Mesendoderm (in vitro differentiated cells): ENCODE results near the gene TMEM229B.

Experiments used
- DNase-seq: peaks from one replicate; pipeline ENCODE4 v3.0.0; 2013
- H2AK5ac ChIP-seq: 2 replicates; pipeline ENCODE4 v1.6.1; 2013; ENCODE audit warnings: low read length, inconsistent platforms
- H2BK120ac ChIP-seq: 2 replicates; pipeline ENCODE4 v1.6.1; 2013; ENCODE audit warnings: low read depth, mild to moderate bottlenecking, low read length, moderate library complexity, mixed read lengths
- H2BK15ac ChIP-seq: replicated peaks from 2 replicates; pipeline ENCODE4 v1.6.1; 2013; ENCODE audit warnings: low read depth, mild to moderate bottlenecking, moderate library complexity
- H2BK5ac ChIP-seq: 2 replicates; pipeline ENCODE4 v1.6.1; 2013; ENCODE audit warnings: low read length, inconsistent platforms
- H3K18ac ChIP-seq: 2 replicates; pipeline ENCODE4 v1.6.1; 2013; ENCODE audit warnings: mild to moderate bottlenecking, low read length, mixed read lengths
- H3K23ac ChIP-seq: one replicate; pipeline ENCODE4 v1.6.1; 2013; ENCODE audit warnings: low read length
- H3K27ac ChIP-seq: 2 replicates; pipeline ENCODE4 v1.5.1; 2013; ENCODE audit warnings: low read depth, mild to moderate bottlenecking, inconsistent platforms, low read length, moderate library complexity
- H3K27me3 ChIP-seq: 2 replicates; pipeline ENCODE4 v1.6.1; 2013; ENCODE audit warnings: low read length, control low read depth, mild to moderate bottlenecking, inconsistent platforms; ENCODE audit not compliant: insufficient read depth, poor library complexity
- H3K36me3 ChIP-seq: 2 replicates; pipeline ENCODE4 v1.6.1; 2013; ENCODE audit warnings: low read length, inconsistent platforms; ENCODE audit not compliant: control insufficient read depth, insufficient read depth
- H3K4ac ChIP-seq: one replicate; pipeline ENCODE4 v1.6.1; 2013; ENCODE audit warnings: low read depth, mild to moderate bottlenecking, low read length, moderate library complexity
- H3K4me1 ChIP-seq: 2 replicates; pipeline ENCODE4 v1.6.1; 2013; ENCODE audit warnings: low read depth, low read length, inconsistent platforms; ENCODE audit not compliant: control insufficient read depth
- H3K4me2 ChIP-seq: 2 replicates; pipeline ENCODE4 v1.6.1; 2013; ENCODE audit warnings: low read length
- H3K4me3 ChIP-seq: 2 replicates; pipeline ENCODE4 v1.5.1; 2013; ENCODE audit warnings: mild to moderate bottlenecking, low read length
- H3K56ac ChIP-seq: one replicate; pipeline ENCODE4 v1.6.1; 2013; ENCODE audit warnings: low read length
- H3K79me1 ChIP-seq: 2 replicates; pipeline ENCODE4 v1.6.1; 2013; ENCODE audit warnings: low read length, inconsistent platforms
- H3K79me2 ChIP-seq: 2 replicates; pipeline ENCODE4 v1.6.1; 2013; ENCODE audit warnings: mild to moderate bottlenecking, low read length; ENCODE audit not compliant: control insufficient read depth, insufficient read depth
- H3K9ac ChIP-seq: 2 replicates; pipeline ENCODE4 v1.6.1; 2013; ENCODE audit warnings: low read length, inconsistent platforms
- H4K5ac ChIP-seq: one replicate; pipeline ENCODE4 v1.6.1; 2013; ENCODE audit warnings: low read length
- H4K8ac ChIP-seq: one replicate; pipeline ENCODE4 v1.6.1; 2013; ENCODE audit warnings: low read depth, mild to moderate bottlenecking, control low read depth, low read length, moderate library complexity
- WGBS: extraction: QIAGEN DNeasy Blood & Tissue Kit; methylation state at CpG from one replicate; pipeline ENCODE4 v1.1.7; 2013; ENCODE audit warnings: low lambda C conversion rate, missing lambda C conversion rate; ENCODE audit not compliant: insufficient coverage; ENCODE audit errors: extremely low coverage; 5-methylcytosine and 5-hydroxymethylcytosine counted together

Gene TMEM229B

GRCh38 chr14:67485501-67486095, 2.9 kb downstream of the TMEM229B start:
- Histone ChIP-seq H3K9ac (no peak overlapping the region), H2AK5ac (no peak overlapping the region), H3K4me3 (no peak overlapping the region), H3K18ac (no peak overlapping the region), H2BK15ac (no peak overlapping the region), H3K79me2 (no peaks in the 10 kb centered on the region), H4K5ac (no peak overlapping the region), H3K4me1 (no peaks in the 10 kb centered on the region), H3K56ac (no peak overlapping the region), H2BK120ac (no peak overlapping the region), H3K4ac (no peak overlapping the region), H3K27me3 (no peaks in the 10 kb centered on the region), H3K79me1 (no peaks in the 10 kb centered on the region), H4K8ac (no peak overlapping the region), H3K23ac (no peak overlapping the region), H3K36me3 (no peaks in the 10 kb centered on the region), H3K4me2 (no peak overlapping the region), H2BK5ac (no peak overlapping the region), H3K27ac (no peak overlapping the region)
- peak; percentile 70 for DNase-seq
- WGBS = no CpG with 5 or more reads among the region's 4 CpGs

- Histone ChIP-seq H3K27ac (no peak overlapping the region), H3K79me1 (no peaks in the 10 kb centered on the region), H2AK5ac (no peak overlapping the region), H4K5ac (no peak overlapping the region), H2BK5ac (no peak overlapping the region), H4K8ac (no peak overlapping the region), H3K56ac (peak overlapping the region; percentile 25), H3K4ac (no peak overlapping the region), H3K9ac (no peak overlapping the region), H2BK120ac (no peak overlapping the region), H2BK15ac (no peak overlapping the region), H3K18ac (no peak overlapping the region), H3K4me3 (no peak overlapping the region), H3K4me1 (no peaks in the 10 kb centered on the region), H3K36me3 (no peaks in the 10 kb centered on the region), H3K27me3 (no peaks in the 10 kb centered on the region), H3K23ac (no peak overlapping the region), H3K79me2 (no peaks in the 10 kb centered on the region), H3K4me2 (no peak overlapping the region)
- no peak for DNase-seq
- WGBS = no CpG with 5 or more reads among the region's 8 CpGs
Observed at GRCh38 chr14:67483579-67484285, 4.8 kb downstream of the TMEM229B start.

- no peak overlapping the region for H2BK15ac ChIP-seq
- H2AK5ac ChIP-seq = no peak overlapping the region
- H3K4me1 ChIP-seq = no peaks in the 10 kb centered on the region
- WGBS = no CpG with 5 or more reads among the region's 8 CpGs
- H3K4me3 ChIP-seq = no peak overlapping the region
- H3K23ac ChIP-seq = no peak overlapping the region
- no peaks in the 10 kb centered on the region for H3K79me2 ChIP-seq
- no peak overlapping the region for H2BK120ac ChIP-seq
- no peaks in the 10 kb centered on the region for H3K36me3 ChIP-seq
- no peak overlapping the region for H4K5ac ChIP-seq
- H4K8ac ChIP-seq = no peak overlapping the region
- no peaks in the 10 kb centered on the region for H3K79me1 ChIP-seq
- no peaks in the 10 kb centered on the region for H3K27me3 ChIP-seq
- H3K9ac ChIP-seq = no peak overlapping the region
- H3K27ac ChIP-seq = no peak overlapping the region
- no peak overlapping the region for H3K4me2 ChIP-seq
- H2BK5ac ChIP-seq = no peak overlapping the region
- H3K4ac ChIP-seq = no peak overlapping the region
- H3K56ac ChIP-seq = no peak overlapping the region
- DNase-seq = no peak
- H3K18ac ChIP-seq = no peak overlapping the region
Observed at GRCh38 chr14:67482231-67483164, 6.0 kb downstream of the TMEM229B start.

GRCh38 chr14:67480011-67480410, 8.5 kb downstream of the TMEM229B start:
- no CpG with 5 or more reads among the region's 9 CpGs for WGBS
- Histone ChIP-seq H3K79me1 (no peaks in the 10 kb centered on the region), H3K18ac (no peak overlapping the region)

GRCh38 chr14:67478800-67479084, 9.8 kb downstream of the TMEM229B start:
- Histone ChIP-seq H2BK5ac (no peak overlapping the region), H3K4me3 (no peak overlapping the region), H3K27ac (no peak overlapping the region), H3K4me1 (no peaks in the 10 kb centered on the region), H3K27me3 (no peaks in the 10 kb centered on the region), H3K56ac (no peak overlapping the region), H2AK5ac (no peak overlapping the region), H3K79me2 (no peaks in the 10 kb centered on the region), H3K4me2 (no peak overlapping the region), H3K23ac (no peak overlapping the region), H2BK15ac (no peak overlapping the region), H3K79me1 (no peaks in the 10 kb centered on the region), H4K5ac (no peak overlapping the region), H3K9ac (no peak overlapping the region), H4K8ac (no peak overlapping the region), H3K36me3 (no peaks in the 10 kb centered on the region), H2BK120ac (no peak overlapping the region), H3K18ac (no peak overlapping the region), H3K4ac (no peak overlapping the region)
- DNase-seq = no peak
- no CpG with 5 or more reads among the region's 2 CpGs for WGBS

More at GRCh38 chr14:67480011-67480410, 8.5 kb downstream of the TMEM229B start:
- DNase-seq = no peak
- Histone ChIP-seq H2BK120ac (no peak overlapping the region), H3K4me2 (no peak overlapping the region), H3K4me3 (no peak overlapping the region), H3K27me3 (no peaks in the 10 kb centered on the region), H3K27ac (no peak overlapping the region), H3K4me1 (no peaks in the 10 kb centered on the region), H3K4ac (no peak overlapping the region), H3K23ac (no peak overlapping the region), H3K36me3 (no peaks in the 10 kb centered on the region), H4K5ac (no peak overlapping the region), H2AK5ac (no peak overlapping the region), H3K79me2 (no peaks in the 10 kb centered on the region), H4K8ac (no peak overlapping the region), H3K56ac (no peak overlapping the region), H2BK15ac (no peak overlapping the region), H3K9ac (no peak overlapping the region), H2BK5ac (no peak overlapping the region)
